SK-N-MC (cell line): ENCODE results near the gene RILPL2.
"Not testable (repeated sequence)": the region's sequence is repeated elsewhere in the genome, so short reads cannot be mapped to it uniquely, and the experiment has no call there.

ENCODE experiments used
- DNase-seq: peaks from one replicate; pipeline ENCODE4 v3.0.0-alpha.2; 2011; ENCODE audit warnings: low read depth, low spot score
- H3K27ac ChIP-seq: fragments of 200-600 bp; sonication (generic); 2 replicates; pipeline ENCODE4 v1.5.1; 2016; ENCODE audit warnings: mixed run types
- H3K36me3 ChIP-seq: fragments of 200-600 bp; sonication (generic); 2 replicates; pipeline ENCODE4 v1.6.1; 2017; ENCODE audit warnings: antibody characterized with exemption, low read length, mixed read lengths; ENCODE audit not compliant: insufficient read depth
- H3K4me3 ChIP-seq: fragments of 200-600 bp; sonication (generic); 2 replicates; pipeline ENCODE4 v1.5.1; 2016
- H3K9ac ChIP-seq: fragments of 200-600 bp; sonication (generic); 2 replicates; pipeline ENCODE4 v1.8.0; 2017; ENCODE audit warnings: mixed run types, mixed read lengths; ENCODE audit not compliant: insufficient read length
- H3K9me3 ChIP-seq: fragments of 200-600 bp; sonication (generic); 2 replicates; pipeline ENCODE4 v1.6.1; 2017; ENCODE audit warnings: low read depth, mild to moderate bottlenecking, antibody characterized with exemption, low read length, moderate library complexity, mixed read lengths
- EZH2 ChIP-seq: fragments of 200-600 bp; sonication (generic); IDR thresholded peaks from one replicate; pipeline ENCODE4 v1.6.1; 2017; ENCODE audit warnings: antibody characterized with exemption
- FOXP2 ChIP-seq: optimal IDR thresholded peaks from 2 replicates; pipeline ENCODE3; 2011; ENCODE audit warnings: mild to moderate bottlenecking, moderate library complexity; ENCODE audit not compliant: insufficient read depth; ENCODE audit errors: extremely low read length, control extremely low read depth
- POLR2AphosphoS5 ChIP-seq: IDR thresholded peaks from 2 replicates; pipeline ENCODE4 v1.6.1; 2012; ENCODE audit warnings: mild to moderate bottlenecking, low read depth, low read length, borderline replicate concordance

RILPL2 gene

GRCh38 chr12:123384318-123384993 lies 52.0 kb downstream of the RILPL2 start:
- DNase-seq: no peak
- no peak overlapping the region for H3K27ac ChIP-seq

DNA sequence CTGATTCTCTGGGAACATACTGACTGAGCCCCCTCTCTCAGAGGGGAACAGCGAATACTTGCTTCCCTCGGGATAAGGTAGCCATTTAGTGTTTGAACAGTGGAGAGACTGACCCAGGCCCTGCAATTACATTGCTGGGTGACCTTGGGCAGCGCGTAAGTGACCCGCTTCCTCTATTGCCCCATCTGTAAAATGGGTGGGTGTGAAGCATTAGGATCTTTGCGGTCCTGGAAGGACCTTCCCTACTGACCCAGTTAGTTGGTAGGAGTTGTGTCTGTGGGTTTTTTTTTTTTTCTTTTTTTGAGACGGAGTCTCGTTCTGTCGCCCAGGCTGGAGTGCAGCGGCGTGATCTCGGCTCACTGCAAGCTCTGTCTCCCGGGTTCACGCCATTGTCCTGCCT lies 53.8 kb downstream of the RILPL2 start:
- H3K9me3 ChIP-seq: no peaks in the 10 kb centered on the region
- no peak overlapping the region for H3K9ac ChIP-seq
- no peak overlapping the region for H3K27ac ChIP-seq
- no peaks in the 10 kb centered on the region for H3K36me3 ChIP-seq
- no peak for TF ChIP-seq EZH2
- DNase-seq: no peak
- H3K4me3 ChIP-seq: no peak overlapping the region

More at GRCh38 chr12:123384318-123384993, 52.0 kb downstream of the RILPL2 start:
- no peaks in the 10 kb centered on the region for H3K9me3 ChIP-seq
- peak overlapping the region; percentile 78 for H3K9ac ChIP-seq
- peak overlapping the region; percentile 95 for H3K4me3 ChIP-seq
- no peaks in the 10 kb centered on the region for H3K36me3 ChIP-seq
- TF ChIP-seq EZH2 (no peak), POLR2AphosphoS5 (no peak), FOXP2 (no peak)

DNA sequence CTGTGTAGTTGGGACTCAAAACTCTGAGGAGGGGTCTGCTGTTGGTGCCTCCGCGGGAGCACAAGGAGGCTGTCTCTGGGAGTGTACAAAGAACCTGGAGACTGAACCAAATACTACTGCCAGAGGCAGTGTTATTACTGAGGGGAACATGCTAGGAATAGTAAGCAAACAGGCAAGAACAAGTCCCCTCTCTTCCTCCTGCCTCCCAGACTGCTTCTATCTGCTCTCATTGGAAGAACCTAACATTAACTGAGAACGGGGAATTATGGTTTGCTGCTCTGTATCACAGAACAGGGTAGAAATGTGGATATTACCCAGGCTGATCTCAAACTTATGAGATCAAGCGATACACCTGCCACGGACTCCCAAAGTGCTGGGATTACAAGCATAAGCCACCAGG lies 57.1 kb downstream of the RILPL2 start:
- Histone ChIP-seq H3K27ac (no peak overlapping the region), H3K36me3 (no peaks in the 10 kb centered on the region), H3K9me3 (no peaks in the 10 kb centered on the region), H3K9ac (no peak overlapping the region), H3K4me3 (no peak overlapping the region)
- TF ChIP-seq POLR2AphosphoS5 (no peak), EZH2 (no peak), FOXP2 (no peak)
- DNase-seq: no peak

DNA sequence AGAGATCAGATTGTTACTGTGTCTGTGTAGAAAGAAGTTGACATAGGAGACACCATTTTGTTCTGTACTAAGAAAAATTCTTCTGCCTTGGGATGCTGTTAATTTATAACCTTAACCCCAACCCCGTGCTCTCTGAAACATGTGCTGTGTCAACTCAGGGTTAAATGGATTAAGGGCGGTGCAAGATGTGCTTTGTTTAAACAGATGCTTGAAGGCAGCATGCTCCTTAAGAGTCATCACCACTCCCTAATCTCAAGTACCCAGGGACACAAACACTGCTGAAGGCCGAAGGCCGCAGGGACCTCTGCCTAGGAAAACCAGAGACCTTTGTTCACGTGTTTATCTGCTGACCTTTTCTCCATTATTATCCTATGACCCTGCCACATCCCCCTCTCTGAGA lies 64.1 kb downstream of the RILPL2 start:
- H3K9ac ChIP-seq, H3K27ac ChIP-seq, H3K36me3 ChIP-seq, DNase-seq, H3K4me3 ChIP-seq, H3K9me3 ChIP-seq: not testable (repeated sequence)

DNA sequence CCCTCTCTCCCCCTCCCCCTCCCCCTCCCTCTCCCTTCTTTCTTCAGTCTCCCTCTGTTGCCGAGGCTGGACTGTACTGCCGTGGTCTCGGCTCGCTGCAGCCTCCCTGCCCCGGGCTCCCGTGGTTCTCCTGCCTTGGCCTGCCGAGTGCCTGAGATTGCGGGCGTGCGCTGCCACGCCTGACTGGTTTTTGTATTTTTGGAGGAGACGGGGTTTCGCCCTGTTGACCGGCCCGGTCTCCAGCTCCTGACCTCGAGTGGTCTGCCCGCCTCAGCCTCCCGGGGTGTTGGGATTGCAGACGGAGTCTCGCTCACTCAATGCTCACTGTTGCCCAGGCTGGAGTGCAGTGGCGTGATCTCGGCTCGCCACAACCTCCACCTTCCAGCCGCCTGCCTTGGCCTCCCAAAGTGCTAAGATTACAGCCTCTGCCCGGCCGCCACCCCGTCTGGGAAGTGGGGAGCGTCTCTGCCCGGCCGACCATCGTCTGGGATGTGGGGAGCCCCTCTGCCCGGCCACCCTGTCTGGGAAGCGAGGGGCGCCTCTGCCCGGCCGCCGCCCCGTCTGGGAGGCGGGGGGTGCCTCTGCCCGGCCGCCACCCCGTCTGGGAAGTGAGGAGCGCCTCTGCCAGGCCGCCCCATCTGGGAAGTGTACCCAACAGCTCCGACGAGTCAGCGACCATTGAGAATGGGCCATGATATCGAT lies 64.7 kb downstream of the RILPL2 start:
- not testable (repeated sequence) for H3K9me3 ChIP-seq, H3K27ac ChIP-seq, H3K4me3 ChIP-seq, H3K36me3 ChIP-seq, H3K9ac ChIP-seq, DNase-seq

DNA sequence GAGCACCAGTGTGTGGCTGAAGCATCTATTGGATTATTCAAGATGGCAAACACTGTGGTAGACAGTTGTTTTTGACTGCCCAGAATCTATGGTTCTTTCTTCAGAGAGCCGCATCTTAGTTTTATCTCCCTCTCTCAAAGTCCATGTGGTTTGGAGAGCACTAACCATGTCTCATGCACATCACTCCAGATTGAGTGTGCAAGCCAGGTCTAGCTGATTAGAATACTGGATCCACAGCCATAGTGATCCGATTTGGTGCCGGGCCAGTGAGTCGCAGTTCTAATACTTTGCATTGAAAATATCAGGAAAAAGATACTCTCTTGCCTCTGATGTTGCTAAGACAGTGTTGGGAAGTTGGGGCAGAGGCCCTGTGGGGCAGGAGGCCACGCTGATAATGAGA lies 67.3 kb downstream of the RILPL2 start:
- Histone ChIP-seq H3K4me3 (no peak overlapping the region), H3K9me3 (no peaks in the 10 kb centered on the region), H3K9ac (no peak overlapping the region), H3K27ac (no peak overlapping the region), H3K36me3 (no peaks in the 10 kb centered on the region)
- DNase-seq: no peak
- no peak for TF ChIP-seq POLR2AphosphoS5
- no peak for TF ChIP-seq FOXP2
- TF ChIP-seq EZH2: no peak

- H3K36me3 ChIP-seq, DNase-seq, H3K4me3 ChIP-seq, H3K27ac ChIP-seq, H3K9me3 ChIP-seq, H3K9ac ChIP-seq: not testable (repeated sequence)
Observed at GRCh38 chr12:123368431-123368830, 68.1 kb downstream of the RILPL2 start.

DNA sequence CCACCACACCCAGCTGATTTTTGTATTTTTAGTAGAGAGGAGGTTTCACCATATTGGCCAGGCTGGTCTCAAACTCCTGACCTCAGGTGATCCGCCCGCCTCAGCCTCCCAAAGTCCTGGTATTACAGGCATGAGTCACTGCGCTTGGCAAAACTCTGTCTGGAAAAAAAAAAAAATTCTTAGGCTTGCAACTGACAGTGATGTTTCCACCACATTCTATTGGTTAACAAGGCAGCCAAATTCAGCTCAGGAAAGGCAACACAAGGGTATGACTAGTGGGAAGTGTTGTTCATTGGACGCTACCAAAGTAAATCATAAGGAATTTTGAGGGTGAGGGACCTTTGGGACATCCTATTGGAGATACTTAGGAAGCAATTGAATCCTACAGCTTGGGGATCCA lies 69.0 kb downstream of the RILPL2 start:
- no peak overlapping the region for H3K9ac ChIP-seq
- H3K27ac ChIP-seq: no peak overlapping the region
- no peak overlapping the region for H3K4me3 ChIP-seq
- H3K36me3 ChIP-seq: no peaks in the 10 kb centered on the region
- DNase-seq: no peak
- no peaks in the 10 kb centered on the region for H3K9me3 ChIP-seq
- TF ChIP-seq POLR2AphosphoS5 (no peak), FOXP2 (no peak), EZH2 (no peak)
